ENCODE measurements around the gene RGMB. TPM values are rescaled to one million over a fixed set of nuclear protein-coding genes. Genes with fewer than 3 reads are reported as not detected.

Gene RGMB
- total and polyA plus RNA-seq, 2 donors (not counting 1 experiment from before 2014, with no cell fraction given) = 14.7 to 18.3 TPM

- intact Hi-C loops (cut with micrococcal nuclease) = no loop called here
- 94% methylated on average over 2 of the region's 6 CpGs for whole genome bisulfite sequencing (ENCODE audit: insufficient coverage)
- TF ChIP-seq EZH2 (IDR thresholded peaks at IDR 0.05; ENCODE audit: borderline replicate concordance, insufficient read depth, low read depth, low read length, poor library complexity, severe bottlenecking) (no peak), CTCF (IDR thresholded peaks at IDR 0.05) (no peak)
Observed at GRCh38 chr5:98763001-98763630, 10.3 kb upstream of the RGMB start.

GRCh38 chr5:98765815-98766214 lies 7.6 kb upstream of the RGMB start:
- H3K4me3 Mint-ChIP-seq = no peak overlapping the region
- Histone ChIP-seq H2AFZ (ENCODE audit: insufficient read depth, low read depth, low read length, poor library complexity, severe bottlenecking) (no peak overlapping the region), H3K27me3 (replicated peaks in 1 of 4; ENCODE audit: control extremely low read depth in 1 of 4, control insufficient read depth in 3 of 4, insufficient read depth in 4 of 4, low read length in 3 of 4) (peaks cover 0 to 39% (median 30%) of the 10 kb centered on the region in 4 experiments), H3K36me3 (replicated peaks in 1 of 2; ENCODE audit: control extremely low read depth in 1 of 2, control insufficient read depth in 1 of 2, extremely low read depth in 1 of 2, insufficient read depth in 2 of 2, low read length in 1 of 2) (no peaks in the 10 kb centered on the region), H3K4me1 (ENCODE audit: control insufficient read depth in 2 of 2, insufficient read depth in 2 of 2, low read length in 2 of 2) (peaks cover 21 to 28% of the 10 kb centered on the region in 2 donors), H3K9me3 (ENCODE audit: control extremely low read depth in 1 of 3, control insufficient read depth in 2 of 3, insufficient read depth in 1 of 3, low read length in 2 of 3) (no peaks in the 10 kb centered on the region), H3K4me3 (ENCODE audit: control extremely low read depth in 1 of 5, extremely low read depth in 1 of 5, insufficient read depth in 1 of 5, low read depth in 2 of 5, low read length in 4 of 5) (no peak overlapping the region), H3K9ac (ENCODE audit: low read length) (no peak overlapping the region), H3K79me2 (ENCODE audit: control insufficient read depth, insufficient read depth, low read length) (no peaks in the 10 kb centered on the region), H4K20me1 (ENCODE audit: control insufficient read depth, insufficient read depth, low read length, poor library complexity, severe bottlenecking) (no peaks in the 10 kb centered on the region), H3K27ac (ENCODE audit: low read length in 2 of 2) (no peak overlapping the region), H3K4me2 (replicated peaks; ENCODE audit: low read depth, low read length, poor library complexity, severe bottlenecking) (no peak overlapping the region)
- no peaks in the 10 kb centered on the region for H3K9me3 Mint-ChIP-seq (ENCODE audit: insufficient read depth)
- intact Hi-C loops (cut with micrococcal nuclease) = no loop called here
- ChIA-PET CTCF (no interaction called here), POLR2A (no interaction called here)
- H3K4me1 Mint-ChIP-seq = peaks cover 20% of the 10 kb centered on the region
- no peak for ATAC-seq (ENCODE audit: low read depth)
- peaks cover 46% of the 10 kb centered on the region for H3K27me3 Mint-ChIP-seq
- H3K27ac Mint-ChIP-seq = no peak overlapping the region
- no peak for DNase-seq
- TF ChIP-seq CTCF (IDR thresholded peaks at IDR 0.05) = no peak
- no peak for TF ChIP-seq EZH2 (IDR thresholded peaks at IDR 0.05; ENCODE audit: borderline replicate concordance, insufficient read depth, low read depth, low read length, poor library complexity, severe bottlenecking)
- 84% methylated on average over 3 of the region's 4 CpGs for WGBS (ENCODE audit: insufficient coverage)

More at GRCh38 chr5:98763001-98763630, 10.3 kb upstream of the RGMB start:
- Histone ChIP-seq H3K79me2 (ENCODE audit: control insufficient read depth, insufficient read depth, low read length) (no peaks in the 10 kb centered on the region), H3K9ac (ENCODE audit: low read length) (no peak overlapping the region), H3K4me3 (ENCODE audit: control extremely low read depth in 1 of 5, extremely low read depth in 1 of 5, insufficient read depth in 1 of 5, low read depth in 2 of 5, low read length in 4 of 5) (no peak overlapping the region), H4K20me1 (ENCODE audit: control insufficient read depth, insufficient read depth, low read length, poor library complexity, severe bottlenecking) (no peaks in the 10 kb centered on the region), H3K27ac (ENCODE audit: low read length in 2 of 2) (no peak overlapping the region), H2AFZ (ENCODE audit: insufficient read depth, low read depth, low read length, poor library complexity, severe bottlenecking) (no peak overlapping the region), H3K4me2 (replicated peaks; ENCODE audit: low read depth, low read length, poor library complexity, severe bottlenecking) (no peak overlapping the region), H3K9me3 (ENCODE audit: control extremely low read depth in 1 of 3, control insufficient read depth in 2 of 3, insufficient read depth in 1 of 3, low read length in 2 of 3) (no peaks in the 10 kb centered on the region), H3K36me3 (replicated peaks in 1 of 2; ENCODE audit: control extremely low read depth in 1 of 2, control insufficient read depth in 1 of 2, extremely low read depth in 1 of 2, insufficient read depth in 2 of 2, low read length in 1 of 2) (no peaks in the 10 kb centered on the region), H3K27me3 (replicated peaks in 1 of 4; ENCODE audit: control extremely low read depth in 1 of 4, control insufficient read depth in 3 of 4, insufficient read depth in 4 of 4, low read length in 3 of 4) (peaks cover 0 to 34% (median 9%) of the 10 kb centered on the region in 4 experiments), H3K4me1 (ENCODE audit: control insufficient read depth in 2 of 2, insufficient read depth in 2 of 2, low read length in 2 of 2) (peaks cover 2 to 3% of the 10 kb centered on the region in 2 donors)
- CTCF ChIA-PET = no interaction called here
- DNase-seq (no peak), ATAC-seq (ENCODE audit: low read depth) (no peak)
- no peak overlapping the region for H3K4me3 Mint-ChIP-seq
- H3K9me3 Mint-ChIP-seq (ENCODE audit: insufficient read depth) = no peaks in the 10 kb centered on the region
- H3K27ac Mint-ChIP-seq = no peak overlapping the region
- H3K27me3 Mint-ChIP-seq = peaks cover 51% of the 10 kb centered on the region
- H3K4me1 Mint-ChIP-seq = peaks cover 3% of the 10 kb centered on the region
- POLR2A ChIA-PET = no interaction called here

Measured in B cell (primary cell).